Right ventricle myocardium inferior (tissue), 1 donor: ENCODE data around the gene SF1. TPM values are rescaled to one million over a fixed set of nuclear protein-coding genes. Genes with fewer than 3 reads are reported as not detected.

Experiments used
- ATAC-seq: fragments of 200-7000 bp; cut with Tn5 transposase; one replicate; pipeline ENCODE4 v1.9.1; 2020; ENCODE audit warnings: mild to moderate bottlenecking, moderate library complexity
- DNase-seq: peaks from one replicate; pipeline ENCODE4 v3.0.0; 2021; ENCODE audit errors: missing footprints
- intact Hi-C: fragments of 100-400 bp; cut with DNase I; formaldehyde crosslinking; loops from one replicate; pipeline ENCODE4 v1.11.0; 2022
- total RNA-seq: library from RNA; stranded (reverse); fragmentation: NEBNext Ultra II Directional; extraction: Animal tissue kit (Norgen Biotek cat#: 25700); gene quantifications from one replicate; pipeline ENCODE4 v1.2.1, GENCODE V29; 2021
- donor health status: DM: no; HTN: yes; CAD: no; lungs with severe emphysema.

Gene SF1
- total RNA-seq, 1 donor from 2014 or later, result 172 TPM

DNA sequence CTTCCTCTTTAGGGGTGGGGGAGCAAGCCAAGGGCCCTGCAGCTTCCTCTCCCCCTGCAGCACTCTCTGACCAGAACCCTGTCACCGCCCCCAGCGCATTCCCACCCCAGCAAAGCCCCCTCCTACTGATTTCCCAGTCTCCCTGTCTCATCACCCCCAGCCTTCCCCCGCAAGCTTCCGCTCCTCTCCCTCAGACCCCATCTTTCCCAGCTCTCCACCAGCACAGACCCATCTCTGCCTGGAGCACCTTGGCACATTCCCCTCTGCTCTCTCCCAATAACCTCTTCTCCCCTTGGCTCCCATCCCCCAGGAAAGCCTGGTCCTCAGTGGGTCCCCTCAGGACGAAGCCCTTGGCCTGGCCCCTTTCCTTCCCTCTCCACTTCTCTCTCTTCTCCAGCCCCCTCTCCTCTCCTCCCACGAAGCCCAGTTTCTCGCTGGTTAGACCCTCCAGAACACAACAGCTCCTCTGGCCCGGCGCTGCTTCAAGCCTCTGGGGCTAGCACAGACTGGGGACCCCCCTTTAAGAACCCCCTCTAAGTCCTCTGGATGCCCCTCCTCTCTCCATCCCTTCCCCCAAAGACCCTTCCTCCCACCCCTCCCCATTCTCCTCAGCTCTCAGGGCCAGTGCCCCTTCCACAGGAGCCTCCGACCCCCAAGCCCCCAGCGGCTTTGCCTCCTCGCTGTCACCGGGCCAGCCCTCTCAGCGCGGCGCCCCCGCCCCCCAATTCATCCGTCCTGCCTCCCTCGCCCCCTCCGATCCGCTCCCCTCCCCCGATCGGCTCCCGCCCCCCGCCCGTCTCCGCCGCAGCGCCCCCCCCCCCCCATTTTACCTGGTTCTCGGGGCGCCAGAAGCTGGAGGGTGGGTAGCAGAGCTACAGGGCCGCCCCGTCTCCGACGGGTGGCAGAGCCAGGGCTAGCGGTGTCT lies 55.9 kb downstream of the SF1 start:
- no peak for DNase-seq
- ATAC-seq, result no peak
- intact Hi-C loops, result loop anchor here (1.0 to 10.0 kb wide), 2 partner anchors 34 to 278 kb away; no protein-coding TSS in a partner anchor

GRCh38 chr11:64721359-64721699 lies 57.0 kb downstream of the SF1 start:
- intact Hi-C loops, result loop anchor here (10.0 kb wide), 1 partner anchor 277 kb away; no protein-coding TSS in a partner anchor
- no peak for ATAC-seq
- no peak for DNase-seq

- no peak for ATAC-seq
Observed at GRCh38 chr11:64720640-64721358, 57.5 kb downstream of the SF1 start.

GRCh38 chr11:64720167-64720566 lies 58.2 kb downstream of the SF1 start:
- intact Hi-C loops, result loop anchor here (10.0 kb wide), 1 partner anchor 275 kb away; no protein-coding TSS in a partner anchor
- no peak for DNase-seq
- ATAC-seq, result no peak

More at GRCh38 chr11:64720640-64721358, 57.5 kb downstream of the SF1 start:
- no peak for DNase-seq
- intact Hi-C loops, result loop anchor here (10.0 kb wide), 1 partner anchor 276 kb away; no protein-coding TSS in a partner anchor

- DNase-seq (no peak), ATAC-seq (no peak)
- intact Hi-C loops, result no loop called here
Observed at GRCh38 chr11:64719406-64719805, 58.9 kb downstream of the SF1 start.

DNA sequence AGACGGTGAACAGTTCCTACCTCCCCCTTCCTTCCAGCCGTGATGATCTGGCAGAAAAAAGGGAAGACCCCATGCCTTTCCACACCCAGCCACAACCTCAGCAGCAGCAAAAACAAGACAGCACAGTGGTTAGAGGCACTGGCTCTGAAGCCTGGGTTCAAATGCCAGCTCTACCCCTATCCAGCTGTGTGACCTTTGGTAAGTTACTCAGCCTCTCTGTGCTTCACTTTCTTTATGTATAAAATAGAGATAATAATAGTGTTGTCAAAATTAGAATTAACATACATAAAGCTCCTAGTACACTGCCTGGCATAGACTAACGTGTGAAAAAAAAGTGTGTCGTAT lies 59.6 kb downstream of the SF1 start:
- intact Hi-C loops, result no loop called here
- ATAC-seq (no peak), DNase-seq (no peak)

- ATAC-seq, result no peak
- DNase-seq, result no peak
- intact Hi-C loops, result no loop called here
Observed at GRCh38 chr11:64718084-64718779, 60.1 kb downstream of the SF1 start.

DNA sequence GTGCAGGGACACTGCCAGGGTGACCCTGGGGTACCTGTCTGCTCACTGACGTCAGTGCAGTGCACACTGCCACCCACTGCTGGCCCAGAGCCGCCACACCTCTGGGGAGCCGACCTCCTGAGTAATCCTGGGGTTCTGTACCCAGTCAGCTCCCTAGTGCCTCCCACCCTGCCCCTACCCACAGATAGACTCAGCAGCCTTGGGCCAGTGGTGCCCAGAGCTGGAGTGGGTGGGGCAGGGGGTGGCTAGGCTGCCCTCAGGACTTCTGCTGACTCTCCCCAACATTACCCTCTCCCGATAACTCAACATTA lies 61.1 kb downstream of the SF1 start:
- DNase-seq, result no peak

GRCh38 chr11:64716473-64717267 lies 61.7 kb downstream of the SF1 start:
- intact Hi-C loops, result no loop called here
- ATAC-seq (no peak), DNase-seq (no peak)

More for the DNA sequence above, 61.1 kb downstream of the SF1 start:
- no peak for ATAC-seq
- intact Hi-C loops, result no loop called here

DNA sequence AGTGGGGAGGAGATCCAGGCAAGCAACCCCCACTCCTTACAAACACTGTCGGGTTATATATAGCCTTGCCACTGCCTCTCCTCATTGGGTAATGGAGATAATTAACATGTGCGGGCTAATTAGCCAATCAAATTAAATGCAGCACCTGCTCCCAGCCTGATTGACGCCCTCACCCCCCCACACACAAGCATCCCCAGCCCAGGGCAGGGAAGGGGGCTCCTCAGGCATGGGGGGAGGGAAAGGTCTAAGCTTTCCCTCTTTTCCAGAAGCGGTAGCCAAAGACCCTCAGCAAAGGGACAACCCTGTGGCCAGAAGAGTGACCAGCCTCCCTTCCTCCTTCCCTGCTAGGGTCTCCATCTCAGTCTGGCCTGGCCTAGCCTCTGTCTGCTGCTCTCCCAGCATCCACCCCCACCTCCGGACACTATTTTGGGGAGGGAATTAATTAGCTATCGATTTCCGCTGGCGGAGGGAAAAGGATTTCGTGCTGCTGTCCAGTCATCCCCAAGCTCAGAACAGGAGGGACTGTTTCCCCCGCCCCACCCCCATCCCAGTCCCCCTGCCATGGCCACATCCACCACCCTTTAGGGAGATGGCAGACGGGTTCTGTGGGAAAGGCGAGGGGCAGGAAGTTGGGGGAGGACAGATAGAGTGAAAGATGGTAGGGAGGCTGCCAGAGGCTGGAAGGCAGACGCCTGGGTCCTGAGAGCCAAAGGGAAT lies 62.4 kb downstream of the SF1 start:
- ATAC-seq (no peak), DNase-seq (no peak)
- intact Hi-C loops, result no loop called here

DNA sequence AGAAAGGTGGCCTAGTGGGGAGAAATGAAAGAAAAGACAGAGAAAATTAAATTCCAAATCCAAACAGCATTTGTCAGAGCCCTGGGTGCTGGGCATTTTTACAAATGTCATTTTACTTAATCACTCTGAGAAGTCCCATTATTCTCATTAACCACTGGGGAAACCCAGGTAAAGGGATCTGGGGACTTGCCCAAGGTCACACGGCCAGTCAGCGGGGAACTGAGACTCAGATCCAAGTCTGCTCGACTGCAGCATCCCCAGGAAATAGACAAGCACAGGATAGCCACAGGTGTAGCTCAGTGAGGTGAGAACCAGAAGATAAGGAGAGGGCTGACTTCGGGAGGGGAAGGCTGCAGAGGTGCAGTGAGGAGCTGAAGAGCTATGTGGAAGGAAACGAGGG lies 63.2 kb downstream of the SF1 start:
- intact Hi-C loops, result no loop called here
- DNase-seq, result no peak
- ATAC-seq, result no peak

GRCh38 chr11:64714666-64715065 lies 63.7 kb downstream of the SF1 start:
- DNase-seq, result no peak
- intact Hi-C loops, result no loop called here
- ATAC-seq, result no peak

Other genes starting within 250 kb of the SF1 start
- not detected for gene SLC22A11, start 222.6 kb downstream of the SF1 start, total RNA-seq
- gene SLC22A12, start 187.3 kb downstream of the SF1 start, total RNA-seq, result not detected
- gene NRXN2, start 55.3 kb downstream of the SF1 start, total RNA-seq, result 1.9 TPM
- gene RASGRP2, start 34.4 kb downstream of the SF1 start, total RNA-seq, result 46.8 TPM
- gene PYGM, start 18.6 kb downstream of the SF1 start, total RNA-seq, result 179 TPM
- gene MAP4K2, start 24.7 kb upstream of the SF1 start, total RNA-seq, result 11.3 TPM
- gene MEN1, start 32.0 kb upstream of the SF1 start, total RNA-seq, result 8.4 TPM
- 0.16 TPM for gene CDC42BPG, start 66.1 kb upstream of the SF1 start, total RNA-seq
- 56.0 TPM for gene EHD1, start 100.1 kb upstream of the SF1 start, total RNA-seq
- gene ATG2A, start 138.7 kb upstream of the SF1 start, total RNA-seq, result 10.7 TPM
- gene PPP2R5B, start 146.1 kb upstream of the SF1 start, total RNA-seq, result 20.6 TPM
- not detected for gene GPHA2, start 157.4 kb upstream of the SF1 start, total RNA-seq
- not detected for gene MAJIN, start 193.6 kb upstream of the SF1 start, total RNA-seq
- 1.5 TPM for gene BATF2, start 218.4 kb upstream of the SF1 start, total RNA-seq
- gene ARL2, start 235.6 kb upstream of the SF1 start, total RNA-seq, result 131 TPM
- gene SNX15, start 248.9 kb upstream of the SF1 start, total RNA-seq, result 18.3 TPM